Right atrium auricular region (tissue), 2 donors: Measurements from ENCODE around the gene MYOZ1. TPM values are rescaled to one million over a fixed set of nuclear protein-coding genes. Genes with fewer than 3 reads are reported as not detected.

Source experiments
- DNase-seq: peaks from one replicate; pipeline ENCODE4 v3.0.0-alpha.2; 2019; ENCODE audit warnings: low spot score
- H3K27ac ChIP-seq, 2 donors: fragments of 200-600 bp; sonication (generic); 1 replicate in 1 of 2; 2 replicates in 1 of 2; pipeline ENCODE4 v1.5.1; 2016 to 2019
- H3K27me3 ChIP-seq, 2 donors: fragments of 200-600 bp; sonication (generic); one replicate each; pipeline versions ENCODE4 v1.5.1 to v1.6.0; 2017 to 2019
- H3K36me3 ChIP-seq: fragments of 200-600 bp; sonication (generic); one replicate; pipeline ENCODE4 v1.5.1; 2016
- H3K4me1 ChIP-seq, 2 donors: fragments of 200-600 bp; sonication (generic); one replicate each; pipeline versions ENCODE4 v1.5.1 to v1.6.0; 2017 to 2019
- H3K4me3 ChIP-seq, 2 donors: fragments of 200-600 bp; sonication (generic); 1 replicate in 1 of 2; 2 replicates in 1 of 2; pipeline ENCODE4 v1.5.1; 2017 to 2019; ENCODE audit warnings: mild to moderate bottlenecking in 1 of 2, moderate library complexity in 1 of 2
- H3K9me3 ChIP-seq, 2 donors: fragments of 200-600 bp; sonication (generic); one replicate each; pipeline ENCODE4 v1.5.1; 2019
- total RNA-seq, 2 donors: library from RNA; depleted of rRNA; stranded (reverse); fragments of >200 nt; gene quantifications; one replicate each; pipeline ENCODE4 v1.1.0, GENCODE V29; 2016
- TF ChIP-seq, protein P1 (sequence below), 2 donors: fragments of 200-600 bp; sonication (generic); IDR thresholded peaks; one replicate each; pipeline ENCODE4 v1.5.1; 2019; ENCODE audit warnings: antibody characterized with exemption in 2 of 2

MYOZ1 gene
- total RNA-seq, 2 donors from 2014 or later: 2.3 to 51.0 TPM

DNA sequence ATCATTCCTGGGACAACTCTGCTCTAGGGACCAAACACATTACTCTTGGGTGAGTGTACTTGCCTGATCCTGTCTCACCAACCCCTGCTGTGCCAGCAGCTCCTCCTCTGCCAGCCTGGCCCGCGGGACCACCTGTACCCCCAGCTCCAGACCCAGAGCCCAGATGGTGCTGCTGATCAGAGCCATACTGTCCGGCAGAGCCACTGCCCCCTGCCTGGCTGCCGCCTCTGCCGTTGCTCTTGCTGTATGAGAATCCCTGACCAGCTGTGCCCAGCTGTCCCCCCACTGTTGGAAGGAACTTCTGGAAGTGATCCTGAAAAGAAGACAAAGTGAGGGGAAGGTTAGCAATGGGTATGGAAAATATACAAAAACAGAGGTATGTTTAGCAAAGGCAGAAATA is 6.9 kb downstream of the MYOZ1 start:
- DNase-seq: no peak
- Histone ChIP-seq H3K27ac (no peak overlapping the region), H3K27me3 (no peaks in the 10 kb centered on the region), H3K4me3 (no peak overlapping the region), H3K36me3 (no peaks in the 10 kb centered on the region), H3K9me3 (no peaks in the 10 kb centered on the region), H3K4me1 (no peaks in the 10 kb centered on the region)
- TF ChIP-seq, protein P1, sequence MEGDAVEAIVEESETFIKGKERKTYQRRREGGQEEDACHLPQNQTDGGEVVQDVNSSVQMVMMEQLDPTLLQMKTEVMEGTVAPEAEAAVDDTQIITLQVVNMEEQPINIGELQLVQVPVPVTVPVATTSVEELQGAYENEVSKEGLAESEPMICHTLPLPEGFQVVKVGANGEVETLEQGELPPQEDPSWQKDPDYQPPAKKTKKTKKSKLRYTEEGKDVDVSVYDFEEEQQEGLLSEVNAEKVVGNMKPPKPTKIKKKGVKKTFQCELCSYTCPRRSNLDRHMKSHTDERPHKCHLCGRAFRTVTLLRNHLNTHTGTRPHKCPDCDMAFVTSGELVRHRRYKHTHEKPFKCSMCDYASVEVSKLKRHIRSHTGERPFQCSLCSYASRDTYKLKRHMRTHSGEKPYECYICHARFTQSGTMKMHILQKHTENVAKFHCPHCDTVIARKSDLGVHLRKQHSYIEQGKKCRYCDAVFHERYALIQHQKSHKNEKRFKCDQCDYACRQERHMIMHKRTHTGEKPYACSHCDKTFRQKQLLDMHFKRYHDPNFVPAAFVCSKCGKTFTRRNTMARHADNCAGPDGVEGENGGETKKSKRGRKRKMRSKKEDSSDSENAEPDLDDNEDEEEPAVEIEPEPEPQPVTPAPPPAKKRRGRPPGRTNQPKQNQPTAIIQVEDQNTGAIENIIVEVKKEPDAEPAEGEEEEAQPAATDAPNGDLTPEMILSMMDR (IDR thresholded peaks at IDR 0.05): no peak

DNA sequence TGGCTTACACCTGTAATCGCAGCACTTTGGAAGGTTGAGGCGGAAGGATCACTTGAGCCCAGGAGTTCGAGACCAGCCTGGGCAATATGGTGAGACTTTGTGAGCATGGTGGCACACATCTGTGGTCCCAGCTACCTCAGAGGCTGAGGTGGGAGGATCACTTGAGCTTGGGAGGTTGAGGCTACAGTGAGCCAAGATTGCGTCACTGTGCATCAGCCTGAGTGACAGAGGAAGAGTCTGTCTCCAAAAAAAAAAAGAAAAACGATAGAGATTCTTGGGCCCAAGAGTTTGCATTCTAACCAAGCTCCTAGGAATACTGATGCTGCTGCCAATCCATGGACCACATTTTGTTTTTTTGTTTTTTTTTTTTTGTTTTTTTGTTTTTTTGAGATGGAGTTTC is 12.1 kb downstream of the MYOZ1 start:
- Histone ChIP-seq H3K9me3 (no peaks in the 10 kb centered on the region), H3K27me3 (no peaks in the 10 kb centered on the region), H3K4me3 (no peak overlapping the region), H3K27ac (no peak overlapping the region), H3K36me3 (no peaks in the 10 kb centered on the region), H3K4me1 (peaks cover 0 to 14% of the 10 kb centered on the region in 2 donors)
- no peak for DNase-seq
- TF ChIP-seq, protein P1 (IDR thresholded peaks at IDR 0.05): no peak

DNA sequence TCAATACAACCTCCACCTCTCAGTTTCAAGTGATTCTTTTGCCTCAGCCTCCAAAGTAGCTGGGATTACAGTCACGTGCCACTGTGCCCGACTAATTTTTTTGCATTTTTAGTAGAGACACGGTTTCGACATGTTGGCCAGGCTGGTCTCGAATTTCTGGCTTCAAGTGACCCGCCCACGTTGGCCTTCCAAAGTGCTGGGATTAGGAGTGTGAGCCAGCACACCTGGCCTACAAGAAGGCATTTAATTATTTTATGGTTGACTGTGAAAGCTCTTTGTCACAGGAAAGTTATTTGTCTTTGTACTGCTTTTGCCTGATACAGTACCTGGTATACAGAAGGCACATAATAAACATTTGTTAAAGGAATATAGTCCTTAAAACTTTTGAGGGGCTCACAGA is 12.9 kb downstream of the MYOZ1 start:
- H3K9me3 ChIP-seq: no peaks in the 10 kb centered on the region
- no peak for DNase-seq
- no peak overlapping the region for H3K27ac ChIP-seq
- H3K27me3 ChIP-seq: no peaks in the 10 kb centered on the region
- no peaks in the 10 kb centered on the region for H3K36me3 ChIP-seq
- H3K4me1 ChIP-seq: peaks cover 0 to 14% of the 10 kb centered on the region in 2 donors
- no peak overlapping the region for H3K4me3 ChIP-seq
- TF ChIP-seq, protein P1 (IDR thresholded peaks at IDR 0.05): no peak

DNA sequence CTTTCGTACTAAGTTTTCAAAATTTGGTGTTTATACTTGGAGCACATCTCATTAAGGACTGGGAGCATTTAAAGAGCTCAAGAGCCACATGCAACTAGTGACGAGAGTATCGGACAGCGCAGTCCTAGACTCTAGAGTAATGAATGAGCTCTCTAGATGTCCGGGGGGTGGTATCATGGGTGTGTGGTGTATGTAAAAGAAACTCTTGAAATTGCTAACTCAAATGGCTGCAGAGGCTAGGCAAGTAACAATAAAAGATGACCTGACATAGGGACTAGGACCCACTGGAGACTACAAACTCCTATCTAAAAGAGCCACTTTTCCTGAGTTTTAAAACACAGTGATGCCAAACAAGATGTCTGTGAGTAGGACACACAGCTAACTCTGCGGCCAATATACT is 14.0 kb downstream of the MYOZ1 start:
- H3K27ac ChIP-seq: no peak overlapping the region
- H3K27me3 ChIP-seq: no peaks in the 10 kb centered on the region
- no peak overlapping the region for H3K4me3 ChIP-seq
- no peaks in the 10 kb centered on the region for H3K36me3 ChIP-seq
- TF ChIP-seq, protein P1 (IDR thresholded peaks at IDR 0.05): no peak
- H3K4me1 ChIP-seq: peaks cover 0 to 14% of the 10 kb centered on the region in 2 donors
- no peaks in the 10 kb centered on the region for H3K9me3 ChIP-seq
- no peak for DNase-seq

DNA sequence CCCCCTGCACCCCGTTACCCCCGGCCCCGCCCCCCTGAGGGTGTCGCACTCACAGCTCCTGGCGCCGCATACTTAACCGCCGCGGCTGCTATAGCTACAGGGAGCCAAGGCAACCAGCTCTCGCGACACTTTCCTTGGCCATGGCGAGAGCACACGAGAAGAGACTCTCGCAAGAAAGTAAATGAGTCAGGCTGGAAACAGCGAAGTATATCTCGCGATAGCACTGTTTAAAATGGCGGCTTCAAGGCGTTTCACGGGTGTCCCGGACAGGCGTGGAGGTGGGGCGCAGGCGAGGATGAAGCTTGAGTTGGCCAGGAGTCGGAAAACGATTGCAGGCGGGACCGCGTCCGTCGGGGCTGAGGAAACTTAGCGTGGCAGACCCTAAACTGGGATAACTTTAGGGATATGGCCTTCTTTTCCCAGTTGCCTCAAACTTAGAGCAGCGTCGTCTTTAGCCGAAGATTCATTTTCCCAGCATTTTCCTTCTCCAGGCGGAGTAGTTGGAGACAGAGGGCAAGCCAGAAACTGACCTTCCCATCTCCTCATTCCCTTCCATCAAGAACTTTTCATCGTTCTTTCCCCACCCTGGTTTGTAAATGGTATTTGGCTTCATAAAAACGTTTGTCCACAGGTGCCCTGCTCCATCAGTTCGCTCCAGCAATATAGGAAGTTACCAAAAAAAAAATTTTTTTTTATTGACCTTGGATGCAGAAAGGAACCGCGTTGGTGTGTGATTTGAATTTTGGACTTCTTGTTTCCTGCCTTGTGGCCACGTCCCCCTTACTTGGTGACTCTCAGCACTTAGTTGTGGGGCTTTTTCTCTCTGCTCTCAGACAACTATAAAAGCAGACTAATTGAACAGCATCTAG is 15.2 kb downstream of the MYOZ1 start:
- H3K4me1 ChIP-seq: peaks cover 0 to 14% of the 10 kb centered on the region in 2 donors
- peak overlapping the region; percentile 76 to 84 for H3K27ac ChIP-seq
- peak overlapping the region; percentile 83 to 88 for H3K4me3 ChIP-seq
- no peaks in the 10 kb centered on the region for H3K36me3 ChIP-seq
- H3K27me3 ChIP-seq: no peaks in the 10 kb centered on the region
- DNase-seq: peak; percentile 94
- H3K9me3 ChIP-seq: no peaks in the 10 kb centered on the region
- TF ChIP-seq, protein P1 (IDR thresholded peaks at IDR 0.05): no peak
